ENCODE measurements around the gene OR1J2.

The OR1J2 gene

DNA sequence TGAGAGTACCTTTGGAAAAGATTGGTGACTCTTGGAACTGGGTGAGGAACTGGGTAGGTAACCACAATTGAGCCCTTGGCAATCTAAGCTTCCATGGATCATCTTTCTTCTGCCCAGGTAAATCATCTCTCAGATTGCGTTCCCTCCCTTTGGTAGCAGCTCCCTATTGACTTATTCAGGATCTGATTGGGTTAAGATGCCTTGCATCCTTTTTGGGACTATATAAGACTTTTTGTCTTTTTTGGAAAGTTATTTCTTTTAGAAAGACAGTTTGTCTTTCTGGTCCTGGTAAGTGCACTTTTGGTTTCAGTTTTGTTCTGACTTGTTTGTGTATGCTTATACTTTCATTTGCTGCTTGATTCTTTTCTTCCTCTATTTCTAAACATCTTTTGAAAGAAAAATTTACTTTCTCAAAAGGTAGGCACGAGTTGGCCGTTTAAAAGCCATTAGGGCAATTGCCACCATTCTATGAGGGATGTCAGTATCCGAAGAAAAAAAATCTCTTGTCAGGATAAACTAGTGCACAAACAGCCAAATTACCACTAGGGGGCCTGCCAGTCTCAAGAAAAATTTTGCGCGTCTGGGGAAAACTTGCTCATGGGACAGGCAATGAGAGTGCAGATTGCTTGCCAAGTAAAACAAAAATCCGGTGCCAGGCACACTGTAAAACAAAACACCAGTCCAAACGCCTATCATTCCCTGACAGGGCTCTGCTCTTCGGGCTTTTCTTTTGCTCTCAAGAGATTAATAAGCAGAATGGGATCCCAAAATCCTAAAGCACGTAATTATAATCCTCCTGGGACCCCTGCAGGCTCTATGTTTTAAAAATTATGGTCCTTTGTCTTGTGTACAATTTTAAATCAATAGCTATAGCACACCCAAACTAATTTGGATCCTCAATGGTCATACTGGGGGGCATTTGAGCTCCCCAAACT is 45.7 kb upstream of the OR1J2 start:
- 0 out of 2 replicates have a peak, but pooled peaks have one; percentile 8 for TF ChIP-seq ISL1 (CRISPR knock-in tag; IDR thresholded peaks at IDR 0.05)
- no peak for TF ChIP-seq ZNF70 (CRISPR knock-in tag; IDR thresholded peaks at IDR 0.05)
- peak; percentile 93 for ATAC-seq

DNA sequence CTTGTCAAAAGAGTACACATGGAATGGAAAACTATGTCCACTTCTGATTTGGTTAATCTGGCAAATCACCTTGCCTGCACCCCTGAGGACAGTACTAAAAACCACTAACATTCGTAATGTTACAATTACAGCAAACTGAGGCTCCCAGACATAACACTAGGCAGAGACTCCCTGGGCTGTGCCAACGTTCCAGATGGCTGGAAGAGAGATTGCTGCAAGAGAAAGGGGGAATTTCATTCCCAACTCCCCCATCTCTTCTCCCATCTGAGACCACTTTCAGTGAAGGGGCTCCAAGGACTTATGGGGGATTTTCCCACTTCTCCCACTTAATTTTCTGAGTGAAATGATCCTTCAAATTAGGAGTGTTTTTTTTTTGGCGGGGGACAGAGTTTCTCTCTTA is 44.1 kb upstream of the OR1J2 start:
- TF ChIP-seq, protein P1, sequence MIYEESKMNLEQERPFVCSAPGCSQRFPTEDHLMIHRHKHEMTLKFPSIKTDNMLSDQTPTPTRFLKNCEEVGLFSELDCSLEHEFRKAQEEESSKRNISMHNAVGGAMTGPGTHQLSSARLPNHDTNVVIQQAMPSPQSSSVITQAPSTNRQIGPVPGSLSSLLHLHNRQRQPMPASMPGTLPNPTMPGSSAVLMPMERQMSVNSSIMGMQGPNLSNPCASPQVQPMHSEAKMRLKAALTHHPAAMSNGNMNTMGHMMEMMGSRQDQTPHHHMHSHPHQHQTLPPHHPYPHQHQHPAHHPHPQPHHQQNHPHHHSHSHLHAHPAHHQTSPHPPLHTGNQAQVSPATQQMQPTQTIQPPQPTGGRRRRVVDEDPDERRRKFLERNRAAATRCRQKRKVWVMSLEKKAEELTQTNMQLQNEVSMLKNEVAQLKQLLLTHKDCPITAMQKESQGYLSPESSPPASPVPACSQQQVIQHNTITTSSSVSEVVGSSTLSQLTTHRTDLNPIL (CRISPR knock-in tag; IDR thresholded peaks at IDR 0.05; ENCODE audit: low read depth): no peak
- TF ChIP-seq BACH2 (CRISPR knock-in tag; IDR thresholded peaks at IDR 0.05; ENCODE audit: borderline replicate concordance) (no peak), GLIS3 (CRISPR knock-in tag; IDR thresholded peaks at IDR 0.05) (no peak), TCF4 (CRISPR knock-in tag; IDR thresholded peaks at IDR 0.05; ENCODE audit: borderline replicate concordance) (no peak), ARNTL (CRISPR knock-in tag; IDR thresholded peaks at IDR 0.05; ENCODE audit: borderline replicate concordance, low read depth) (no peak), ZNF70 (CRISPR knock-in tag; IDR thresholded peaks at IDR 0.05) (no peak), ZNF8 (CRISPR knock-in tag; IDR thresholded peaks at IDR 0.05) (no peak), PPARA (CRISPR knock-in tag; IDR thresholded peaks at IDR 0.05; ENCODE audit: borderline replicate concordance) (no peak), RARB (CRISPR knock-in tag; IDR thresholded peaks at IDR 0.05) (no peak)
- ATAC-seq: no peak

DNA sequence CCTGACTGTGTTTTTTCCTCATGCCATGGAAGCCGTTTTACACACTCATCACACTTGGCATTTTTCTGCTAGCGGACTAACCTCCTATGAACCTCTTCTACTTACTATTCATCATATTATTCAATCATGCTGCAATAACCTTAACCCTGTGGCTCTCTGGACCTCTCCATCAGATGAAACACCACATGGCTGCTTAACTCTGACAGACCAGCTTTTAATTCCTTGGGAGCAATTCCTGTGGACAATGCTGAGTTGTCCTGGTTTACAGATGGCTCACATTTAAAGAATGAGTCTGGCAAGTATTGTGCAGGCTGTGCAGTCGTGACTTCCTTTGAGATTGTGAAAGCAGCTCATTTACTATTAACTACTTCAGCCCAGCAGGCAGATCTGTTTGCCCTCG is 41.9 kb upstream of the OR1J2 start:
- TF ChIP-seq RARB (CRISPR knock-in tag; IDR thresholded peaks at IDR 0.05): no peak
- TF ChIP-seq, protein P2, sequence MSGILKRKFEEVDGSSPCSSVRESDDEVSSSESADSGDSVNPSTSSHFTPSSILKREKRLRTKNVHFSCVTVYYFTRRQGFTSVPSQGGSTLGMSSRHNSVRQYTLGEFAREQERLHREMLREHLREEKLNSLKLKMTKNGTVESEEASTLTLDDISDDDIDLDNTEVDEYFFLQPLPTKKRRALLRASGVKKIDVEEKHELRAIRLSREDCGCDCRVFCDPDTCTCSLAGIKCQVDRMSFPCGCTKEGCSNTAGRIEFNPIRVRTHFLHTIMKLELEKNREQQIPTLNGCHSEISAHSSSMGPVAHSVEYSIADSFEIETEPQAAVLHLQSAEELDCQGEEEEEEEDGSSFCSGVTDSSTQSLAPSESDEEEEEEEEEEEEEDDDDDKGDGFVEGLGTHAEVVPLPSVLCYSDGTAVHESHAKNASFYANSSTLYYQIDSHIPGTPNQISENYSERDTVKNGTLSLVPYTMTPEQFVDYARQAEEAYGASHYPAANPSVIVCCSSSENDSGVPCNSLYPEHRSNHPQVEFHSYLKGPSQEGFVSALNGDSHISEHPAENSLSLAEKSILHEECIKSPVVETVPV (CRISPR knock-in tag; IDR thresholded peaks at IDR 0.05): no peak
- TF ChIP-seq ZNF70 (CRISPR knock-in tag; IDR thresholded peaks at IDR 0.05): no peak
- no peak for TF ChIP-seq TCF4 (CRISPR knock-in tag; IDR thresholded peaks at IDR 0.05; ENCODE audit: borderline replicate concordance)
- TF ChIP-seq, protein P1 (CRISPR knock-in tag; IDR thresholded peaks at IDR 0.05; ENCODE audit: low read depth): no peak
- no peak for TF ChIP-seq ZC3H10 (CRISPR knock-in tag; IDR thresholded peaks at IDR 0.05)
- no peak for TF ChIP-seq GLIS3 (CRISPR knock-in tag; IDR thresholded peaks at IDR 0.05)
- TF ChIP-seq ZNF8 (CRISPR knock-in tag; IDR thresholded peaks at IDR 0.05): no peak
- TF ChIP-seq BACH2 (CRISPR knock-in tag; IDR thresholded peaks at IDR 0.05; ENCODE audit: borderline replicate concordance): no peak
- TF ChIP-seq, protein P3, sequence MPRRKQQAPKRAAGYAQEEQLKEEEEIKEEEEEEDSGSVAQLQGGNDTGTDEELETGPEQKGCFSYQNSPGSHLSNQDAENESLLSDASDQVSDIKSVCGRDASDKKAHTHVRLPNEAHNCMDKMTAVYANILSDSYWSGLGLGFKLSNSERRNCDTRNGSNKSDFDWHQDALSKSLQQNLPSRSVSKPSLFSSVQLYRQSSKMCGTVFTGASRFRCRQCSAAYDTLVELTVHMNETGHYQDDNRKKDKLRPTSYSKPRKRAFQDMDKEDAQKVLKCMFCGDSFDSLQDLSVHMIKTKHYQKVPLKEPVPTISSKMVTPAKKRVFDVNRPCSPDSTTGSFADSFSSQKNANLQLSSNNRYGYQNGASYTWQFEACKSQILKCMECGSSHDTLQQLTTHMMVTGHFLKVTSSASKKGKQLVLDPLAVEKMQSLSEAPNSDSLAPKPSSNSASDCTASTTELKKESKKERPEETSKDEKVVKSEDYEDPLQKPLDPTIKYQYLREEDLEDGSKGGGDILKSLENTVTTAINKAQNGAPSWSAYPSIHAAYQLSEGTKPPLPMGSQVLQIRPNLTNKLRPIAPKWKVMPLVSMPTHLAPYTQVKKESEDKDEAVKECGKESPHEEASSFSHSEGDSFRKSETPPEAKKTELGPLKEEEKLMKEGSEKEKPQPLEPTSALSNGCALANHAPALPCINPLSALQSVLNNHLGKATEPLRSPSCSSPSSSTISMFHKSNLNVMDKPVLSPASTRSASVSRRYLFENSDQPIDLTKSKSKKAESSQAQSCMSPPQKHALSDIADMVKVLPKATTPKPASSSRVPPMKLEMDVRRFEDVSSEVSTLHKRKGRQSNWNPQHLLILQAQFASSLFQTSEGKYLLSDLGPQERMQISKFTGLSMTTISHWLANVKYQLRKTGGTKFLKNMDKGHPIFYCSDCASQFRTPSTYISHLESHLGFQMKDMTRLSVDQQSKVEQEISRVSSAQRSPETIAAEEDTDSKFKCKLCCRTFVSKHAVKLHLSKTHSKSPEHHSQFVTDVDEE (CRISPR knock-in tag; IDR thresholded peaks at IDR 0.05): no peak
- no peak for TF ChIP-seq ARNTL (CRISPR knock-in tag; IDR thresholded peaks at IDR 0.05; ENCODE audit: borderline replicate concordance, low read depth)
- TF ChIP-seq ZNF565 (CRISPR knock-in tag; conservative IDR thresholded peaks at IDR 0.05; ENCODE audit: low read depth): no peak
- no peak for TF ChIP-seq ISL1 (CRISPR knock-in tag; IDR thresholded peaks at IDR 0.05)
- TF ChIP-seq CSDC2 (CRISPR knock-in tag; IDR thresholded peaks at IDR 0.05): no peak
- TF ChIP-seq OSR1 (CRISPR knock-in tag; IDR thresholded peaks at IDR 0.05): no peak
- no peak for TF ChIP-seq PPARA (CRISPR knock-in tag; IDR thresholded peaks at IDR 0.05; ENCODE audit: borderline replicate concordance)
- TF ChIP-seq, protein P4, sequence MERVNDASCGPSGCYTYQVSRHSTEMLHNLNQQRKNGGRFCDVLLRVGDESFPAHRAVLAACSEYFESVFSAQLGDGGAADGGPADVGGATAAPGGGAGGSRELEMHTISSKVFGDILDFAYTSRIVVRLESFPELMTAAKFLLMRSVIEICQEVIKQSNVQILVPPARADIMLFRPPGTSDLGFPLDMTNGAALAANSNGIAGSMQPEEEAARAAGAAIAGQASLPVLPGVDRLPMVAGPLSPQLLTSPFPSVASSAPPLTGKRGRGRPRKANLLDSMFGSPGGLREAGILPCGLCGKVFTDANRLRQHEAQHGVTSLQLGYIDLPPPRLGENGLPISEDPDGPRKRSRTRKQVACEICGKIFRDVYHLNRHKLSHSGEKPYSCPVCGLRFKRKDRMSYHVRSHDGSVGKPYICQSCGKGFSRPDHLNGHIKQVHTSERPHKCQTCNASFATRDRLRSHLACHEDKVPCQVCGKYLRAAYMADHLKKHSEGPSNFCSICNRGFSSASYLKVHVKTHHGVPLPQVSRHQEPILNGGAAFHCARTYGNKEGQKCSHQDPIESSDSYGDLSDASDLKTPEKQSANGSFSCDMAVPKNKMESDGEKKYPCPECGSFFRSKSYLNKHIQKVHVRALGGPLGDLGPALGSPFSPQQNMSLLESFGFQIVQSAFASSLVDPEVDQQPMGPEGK (CRISPR knock-in tag; IDR thresholded peaks at IDR 0.05; ENCODE audit: borderline replicate concordance): no peak
- ATAC-seq: no peak
